Mucosa of rectum (tissue), 2 donors: ENCODE data around the gene FGF19.

Source experiments
- H3K27ac ChIP-seq, 2 donors: one replicate each; pipeline ENCODE4 v1.7.0; 2013; ENCODE audit warnings: inconsistent platforms in 2 of 2, low read depth in 2 of 2, low read length in 2 of 2
- H3K27me3 ChIP-seq, 2 donors: one replicate each; pipeline ENCODE4 v1.7.0; 2013; ENCODE audit warnings: low read length in 2 of 2; ENCODE audit not compliant: control insufficient read depth in 2 of 2, insufficient read depth in 2 of 2
- H3K36me3 ChIP-seq, 2 donors: one replicate each; pipeline ENCODE4 v1.7.0; 2013; ENCODE audit warnings: low read length in 2 of 2; ENCODE audit not compliant: control insufficient read depth in 2 of 2, insufficient read depth in 2 of 2
- H3K4me1 ChIP-seq, 2 donors: one replicate each; pipeline ENCODE4 v1.7.0; 2013; ENCODE audit warnings: low read length in 2 of 2, mild to moderate bottlenecking in 1 of 2; ENCODE audit not compliant: control insufficient read depth in 2 of 2, insufficient read depth in 2 of 2
- H3K4me3 ChIP-seq, 2 donors: one replicate each; pipeline ENCODE4 v1.7.0; 2013; ENCODE audit warnings: low read length in 2 of 2
- H3K9ac ChIP-seq, 2 donors: one replicate each; pipeline ENCODE4 v1.7.0; 2013; ENCODE audit warnings: low read length in 2 of 2, low read depth in 1 of 2, mild to moderate bottlenecking in 1 of 2
- H3K9me3 ChIP-seq, 2 donors: one replicate each; pipeline ENCODE4 v1.7.0; 2013; ENCODE audit warnings: low read length in 2 of 2; ENCODE audit not compliant: control insufficient read depth in 2 of 2
- donor health status: healthy.
- donor health status: Normal muscosa, but diverticular disease.

FGF19 gene

DNA sequence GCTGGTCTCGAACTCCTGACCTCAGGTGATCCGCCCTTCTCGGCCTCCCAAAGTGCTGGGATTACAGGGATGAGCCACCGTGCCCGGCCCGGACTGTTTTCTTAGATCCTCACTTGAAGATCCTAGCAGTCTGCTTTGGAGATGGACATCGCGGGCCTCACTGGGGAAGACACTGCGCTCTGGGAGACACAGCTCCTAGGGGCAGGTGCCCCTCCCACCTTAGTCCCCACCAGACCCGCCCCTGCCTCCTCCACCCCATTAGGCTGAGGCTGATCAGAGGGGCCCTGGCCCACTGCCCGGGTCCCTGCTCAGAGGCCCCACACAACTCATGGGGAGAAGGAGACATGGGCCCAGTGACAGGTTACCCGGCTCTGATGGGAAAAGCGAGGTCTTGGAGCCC is 17.4 kb downstream of the FGF19 start:
- Histone ChIP-seq H3K4me3 (no peak overlapping the region), H3K27ac (no peak overlapping the region), H3K4me1 (peaks cover 2 to 3% of the 10 kb centered on the region in 2 donors), H3K27me3 (no peaks in the 10 kb centered on the region), H3K36me3 (no peaks in the 10 kb centered on the region), H3K9me3 (no peaks in the 10 kb centered on the region), H3K9ac (no peak overlapping the region)

DNA sequence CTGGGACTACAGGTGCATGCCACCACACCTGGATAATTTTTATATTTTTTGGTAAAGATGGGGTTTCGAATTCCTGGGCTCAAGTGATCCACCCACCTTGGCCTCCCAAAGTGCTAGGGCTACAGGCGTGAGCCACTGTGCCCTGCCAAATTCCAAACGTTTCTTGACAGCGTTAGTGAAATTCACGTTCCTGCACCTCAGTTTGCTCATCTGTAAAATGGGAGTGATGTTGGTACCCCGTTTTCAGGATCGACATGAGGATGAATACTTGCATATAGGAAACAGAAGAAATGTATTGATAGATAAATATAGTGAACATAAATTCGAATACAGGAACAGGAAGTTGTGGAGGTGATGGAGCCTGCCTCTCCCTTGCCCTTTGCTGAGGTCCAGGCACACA is 18.5 kb downstream of the FGF19 start:
- peaks cover 2 to 3% of the 10 kb centered on the region in 2 donors for H3K4me1 ChIP-seq
- H3K4me3 ChIP-seq: no peak overlapping the region
- H3K9me3 ChIP-seq: no peaks in the 10 kb centered on the region
- no peak overlapping the region for H3K9ac ChIP-seq
- no peaks in the 10 kb centered on the region for H3K36me3 ChIP-seq
- H3K27ac ChIP-seq: no peak overlapping the region
- H3K27me3 ChIP-seq: no peaks in the 10 kb centered on the region

DNA sequence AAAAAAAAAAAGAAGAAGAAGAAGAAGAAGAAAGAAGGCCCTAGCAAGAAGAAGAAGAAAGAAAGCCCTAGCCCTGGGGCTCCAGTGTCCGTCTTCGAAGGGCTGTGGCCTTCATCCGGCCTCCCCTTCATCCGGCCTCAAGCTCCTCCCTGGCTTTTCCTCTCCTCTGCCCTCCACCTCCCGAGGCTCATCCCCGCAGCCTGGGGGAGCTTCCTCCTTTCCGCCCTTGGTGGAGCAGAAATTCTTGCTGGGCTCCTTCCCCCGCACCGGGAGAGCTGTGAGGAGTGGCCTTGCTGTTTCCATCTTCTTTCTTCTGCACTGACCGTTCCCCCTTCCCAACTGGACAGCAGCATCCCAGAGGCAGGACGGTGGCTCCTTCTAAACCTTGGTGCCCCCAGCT is 19.2 kb downstream of the FGF19 start:
- Histone ChIP-seq H3K27me3 (no peaks in the 10 kb centered on the region), H3K9me3 (no peaks in the 10 kb centered on the region), H3K9ac (no peak overlapping the region), H3K4me3 (no peak overlapping the region), H3K4me1 (peaks cover 2 to 3% of the 10 kb centered on the region in 2 donors), H3K27ac (no peak overlapping the region), H3K36me3 (no peaks in the 10 kb centered on the region)

DNA sequence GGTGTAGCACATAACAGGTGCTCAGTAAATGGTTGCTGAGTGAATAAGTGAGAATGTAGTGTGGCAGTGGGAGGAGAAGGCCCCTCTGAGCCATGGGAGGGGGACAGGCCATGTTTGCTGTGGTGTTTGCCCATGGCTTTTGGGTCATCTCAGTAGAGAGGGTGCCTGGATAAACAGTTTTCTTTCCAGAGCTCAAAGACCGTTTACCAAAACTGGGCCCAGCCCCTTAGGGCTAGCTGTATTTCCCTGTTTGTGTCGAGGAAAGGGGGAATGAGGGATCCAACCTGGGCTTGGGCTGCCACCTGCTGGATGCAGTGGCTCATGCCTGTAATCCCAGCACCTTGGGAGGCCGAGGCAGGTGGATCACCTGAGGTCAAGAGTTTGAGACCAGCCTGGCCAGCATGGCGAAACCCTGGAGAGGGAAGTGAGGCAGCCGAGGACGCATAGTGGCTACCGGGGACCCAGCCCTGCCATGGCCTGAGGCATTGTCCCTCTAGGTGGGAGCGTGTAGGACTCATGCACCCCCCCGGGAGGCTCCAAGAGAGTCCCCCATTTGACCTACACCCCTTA is 20.0 kb downstream of the FGF19 start:
- no peak overlapping the region for H3K9ac ChIP-seq
- no peak overlapping the region for H3K4me3 ChIP-seq
- H3K4me1 ChIP-seq: peaks cover 2 to 3% of the 10 kb centered on the region in 2 donors
- H3K27ac ChIP-seq: no peak overlapping the region
- H3K36me3 ChIP-seq: no peaks in the 10 kb centered on the region
- H3K9me3 ChIP-seq: no peaks in the 10 kb centered on the region
- no peaks in the 10 kb centered on the region for H3K27me3 ChIP-seq

DNA sequence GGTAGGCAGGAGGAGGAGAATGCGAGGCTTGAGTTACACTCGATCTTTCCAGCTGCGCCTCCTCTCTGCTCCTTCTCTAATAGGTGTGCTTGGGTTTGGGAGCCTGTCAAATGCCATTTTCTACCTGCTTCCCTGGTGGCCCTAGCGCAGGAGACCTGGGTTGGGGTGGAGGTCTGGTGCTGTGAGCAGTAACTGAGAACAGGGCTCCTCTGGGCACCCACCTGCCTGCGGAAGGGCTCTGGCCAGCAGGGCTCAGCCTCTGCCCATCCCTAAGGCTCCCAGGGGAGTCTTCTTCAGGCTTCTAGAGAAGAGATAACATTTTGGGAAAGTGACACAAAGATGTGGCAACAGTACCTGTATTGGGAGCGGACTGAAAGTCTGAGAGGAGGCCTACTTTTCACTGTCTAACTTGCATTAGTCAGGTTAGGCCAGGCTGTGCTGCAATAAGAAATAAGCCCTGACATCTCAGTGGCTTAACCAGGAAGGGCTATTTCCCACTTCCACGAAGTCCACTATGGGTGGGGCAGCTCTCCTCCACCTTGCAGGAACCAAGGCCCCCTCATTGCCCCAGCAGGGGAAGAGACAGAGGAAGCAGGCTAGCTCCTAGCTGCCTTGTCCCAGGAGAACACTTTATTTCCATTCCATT is 21.0 kb downstream of the FGF19 start:
- Histone ChIP-seq H3K4me3 (no peak overlapping the region), H3K9ac (no peak overlapping the region), H3K27me3 (no peaks in the 10 kb centered on the region), H3K9me3 (no peaks in the 10 kb centered on the region), H3K36me3 (no peaks in the 10 kb centered on the region), H3K27ac (no peak overlapping the region), H3K4me1 (peaks cover 2 to 3% of the 10 kb centered on the region in 2 donors)

DNA sequence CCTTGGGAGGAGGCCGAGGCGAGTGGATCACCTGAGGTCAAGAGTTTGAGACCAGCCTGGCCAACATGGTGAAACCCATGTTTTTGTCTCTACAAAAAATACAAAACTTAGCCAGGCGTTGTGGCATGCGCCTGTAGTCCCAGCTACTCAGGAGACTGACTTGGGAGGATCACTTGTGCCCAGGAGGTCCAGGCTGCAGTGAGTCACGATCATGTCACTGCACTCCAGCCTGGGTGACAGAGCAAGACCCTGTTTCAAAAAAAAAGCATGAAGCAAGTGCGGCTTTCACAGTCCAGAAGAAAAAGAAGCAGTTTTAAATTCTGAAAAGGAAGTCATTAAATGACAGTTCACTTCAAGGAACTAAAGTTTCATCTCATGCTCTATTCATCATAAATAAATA is 21.6 kb downstream of the FGF19 start:
- H3K36me3 ChIP-seq: no peaks in the 10 kb centered on the region

DNA sequence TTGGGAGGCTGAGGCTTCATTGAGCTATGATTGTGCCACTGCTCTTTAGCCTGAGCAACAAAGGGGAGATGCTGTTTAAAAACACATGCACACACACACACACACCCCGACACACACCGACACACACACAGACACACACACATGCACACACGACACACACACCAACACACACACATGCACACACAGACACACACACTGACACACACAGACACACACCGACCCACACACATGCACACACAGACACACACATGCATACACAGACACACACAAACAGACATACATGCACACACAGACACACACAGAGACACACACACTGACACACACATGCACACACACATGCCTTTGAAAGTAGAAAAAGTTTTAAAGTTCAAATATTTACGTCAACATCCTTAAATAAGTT is 23.1 kb downstream of the FGF19 start:
- Histone ChIP-seq H3K36me3 (no peaks in the 10 kb centered on the region), H3K27ac (no peak overlapping the region), H3K4me3 (no peak overlapping the region), H3K9me3 (no peaks in the 10 kb centered on the region), H3K9ac (no peak overlapping the region), H3K4me1 (peaks cover under 1 to 2% of the 10 kb centered on the region in 2 donors), H3K27me3 (no peaks in the 10 kb centered on the region)

More for the DNA sequence above, 21.6 kb downstream of the FGF19 start:
- H3K4me1 ChIP-seq: peaks cover 2 to 3% of the 10 kb centered on the region in 2 donors
- no peaks in the 10 kb centered on the region for H3K27me3 ChIP-seq
- no peak overlapping the region for H3K27ac ChIP-seq
- no peak overlapping the region for H3K4me3 ChIP-seq
- H3K9me3 ChIP-seq: no peaks in the 10 kb centered on the region
- H3K9ac ChIP-seq: no peak overlapping the region

DNA sequence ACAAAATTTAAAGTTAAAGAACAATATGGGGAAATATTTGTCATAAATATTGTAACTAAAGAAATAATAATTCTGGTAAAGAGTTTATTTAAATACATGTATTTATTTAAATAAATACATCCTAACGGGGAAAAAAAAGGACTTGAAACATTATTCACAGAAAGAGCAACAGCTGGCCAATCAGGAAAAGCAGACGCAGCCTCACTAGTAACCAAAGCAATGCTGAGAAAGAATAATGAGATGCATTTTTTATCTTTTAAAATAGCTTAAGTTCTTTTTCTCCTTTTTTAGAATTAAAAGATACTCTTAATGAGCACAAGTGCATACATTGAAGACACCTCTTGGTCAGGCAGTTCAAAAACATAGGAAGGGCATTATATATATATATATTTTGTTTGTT is 26.1 kb downstream of the FGF19 start:
- peaks cover 8% of the 10 kb centered on the region in 2 donors for H3K4me1 ChIP-seq
- no peaks in the 10 kb centered on the region for H3K27me3 ChIP-seq
- H3K9me3 ChIP-seq: no peaks in the 10 kb centered on the region
- H3K4me3 ChIP-seq: no peak overlapping the region
- no peak overlapping the region for H3K27ac ChIP-seq
- peaks cover 0 to 1% of the 10 kb centered on the region in 2 donors for H3K36me3 ChIP-seq
- no peak overlapping the region for H3K9ac ChIP-seq

DNA sequence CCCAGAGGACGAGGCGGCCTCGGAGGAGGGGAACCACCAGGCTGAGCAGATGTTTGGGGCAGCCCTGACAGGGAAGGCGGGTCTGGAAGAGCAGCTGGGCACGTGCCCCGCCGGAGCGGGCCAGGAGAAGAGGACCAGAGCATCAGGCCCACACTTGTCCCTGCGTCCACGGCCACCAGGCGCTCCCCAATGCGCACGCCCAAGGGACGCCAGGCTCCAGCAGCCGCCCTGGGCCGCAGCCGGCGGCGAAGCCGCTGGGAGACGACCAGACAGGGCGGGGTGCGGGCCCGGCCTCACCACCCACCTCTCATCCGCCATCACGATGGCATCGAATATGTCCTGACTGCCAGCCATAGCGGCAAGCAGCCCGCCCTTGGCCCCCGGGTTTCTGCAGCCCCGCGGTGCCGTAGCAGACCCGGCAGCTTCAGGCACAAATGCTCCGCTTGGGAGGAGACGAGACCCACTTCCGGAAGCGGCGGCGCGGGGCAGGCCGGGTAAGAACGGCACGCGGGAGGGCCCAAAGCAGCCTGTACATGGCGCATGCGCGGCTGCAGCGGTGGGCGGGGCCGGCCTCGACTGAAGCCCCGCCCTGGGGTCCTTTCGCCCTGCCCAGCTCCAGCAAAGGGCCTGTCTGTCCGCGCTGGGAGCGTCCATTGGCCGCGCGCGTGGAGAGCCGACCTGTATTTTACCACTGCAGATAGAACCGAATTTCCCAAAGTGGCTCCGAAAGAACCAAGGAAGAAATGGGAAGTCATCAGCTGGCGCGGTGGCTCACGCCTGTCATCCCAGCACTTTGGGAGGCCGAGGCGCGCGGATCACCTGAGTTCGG is 28.7 kb downstream of the FGF19 start, which contains the start of gene LTO1:
Gene LTO1, minus strand, starts transcription at position 468 of the 829 bp plus-strand sequence. Its CDS starts 114 bp downstream, at position 354.
- Histone ChIP-seq H3K27me3 (no peaks in the 10 kb centered on the region), H3K27ac (peak within 1 kb of the TSS; percentile 60 to 86), H3K9ac (peak within 1 kb of the TSS; percentile 73 to 95)

More for the DNA sequence above, 28.7 kb downstream of the FGF19 start, which contains the start of gene LTO1:
- H3K4me3 ChIP-seq: peak within 1 kb of the TSS; percentile 96 to 97
- peaks cover 12 to 20% of the 10 kb centered on the region in 2 donors for H3K36me3 ChIP-seq
- peaks cover 8% of the 10 kb centered on the region in 2 donors for H3K4me1 ChIP-seq
- no peaks in the 10 kb centered on the region for H3K9me3 ChIP-seq
